Retinal pigment epithelial cell (primary cell): ENCODE data around the gene NUP210L.

Experiments
- DNase-seq: peaks from one replicate; pipeline ENCODE4 v3.0.0-alpha.2; 2010; ENCODE audit warnings: low read depth
- H3K4me3 ChIP-seq: 2 replicates; pipeline ENCODE4 v1.5.1; 2011; ENCODE audit warnings: mild to moderate bottlenecking, low read length, control low read depth, moderate library complexity
- TF ChIP-seq, protein P1 (sequence below): conservative IDR thresholded peaks from 2 replicates; pipeline ENCODE4 v1.5.1; 2011; ENCODE audit warnings: low read depth, low read length, control low read depth, inconsistent platforms

NUP210L gene

DNA sequence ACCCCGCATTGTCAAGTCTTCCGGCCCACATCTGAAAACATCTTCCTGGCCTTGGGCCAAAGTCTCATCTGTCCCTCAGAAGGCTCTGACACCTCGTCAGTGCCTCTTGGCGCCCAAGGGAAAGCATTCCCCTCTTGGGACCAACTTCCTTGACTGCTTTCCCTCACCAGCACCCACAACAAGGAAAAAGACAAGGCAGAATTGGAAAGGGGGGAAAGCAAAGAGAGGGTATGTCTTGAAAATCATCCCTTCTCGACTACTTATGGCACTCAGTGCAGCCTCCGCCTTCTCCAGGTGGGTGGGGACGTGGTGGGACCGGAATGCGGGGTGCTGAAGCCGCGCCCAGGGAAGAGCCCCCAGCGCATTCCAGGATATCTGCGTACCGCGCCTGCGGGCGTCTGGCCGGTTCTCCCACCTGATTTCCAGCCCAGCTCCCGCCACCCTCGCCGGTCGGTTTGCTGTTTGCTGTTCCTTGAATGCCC, 191.0 kb downstream of the NUP210L start:
- H3K4me3 ChIP-seq: peak overlapping the region; percentile 80
- no peak for DNase-seq
- TF ChIP-seq, protein P1, sequence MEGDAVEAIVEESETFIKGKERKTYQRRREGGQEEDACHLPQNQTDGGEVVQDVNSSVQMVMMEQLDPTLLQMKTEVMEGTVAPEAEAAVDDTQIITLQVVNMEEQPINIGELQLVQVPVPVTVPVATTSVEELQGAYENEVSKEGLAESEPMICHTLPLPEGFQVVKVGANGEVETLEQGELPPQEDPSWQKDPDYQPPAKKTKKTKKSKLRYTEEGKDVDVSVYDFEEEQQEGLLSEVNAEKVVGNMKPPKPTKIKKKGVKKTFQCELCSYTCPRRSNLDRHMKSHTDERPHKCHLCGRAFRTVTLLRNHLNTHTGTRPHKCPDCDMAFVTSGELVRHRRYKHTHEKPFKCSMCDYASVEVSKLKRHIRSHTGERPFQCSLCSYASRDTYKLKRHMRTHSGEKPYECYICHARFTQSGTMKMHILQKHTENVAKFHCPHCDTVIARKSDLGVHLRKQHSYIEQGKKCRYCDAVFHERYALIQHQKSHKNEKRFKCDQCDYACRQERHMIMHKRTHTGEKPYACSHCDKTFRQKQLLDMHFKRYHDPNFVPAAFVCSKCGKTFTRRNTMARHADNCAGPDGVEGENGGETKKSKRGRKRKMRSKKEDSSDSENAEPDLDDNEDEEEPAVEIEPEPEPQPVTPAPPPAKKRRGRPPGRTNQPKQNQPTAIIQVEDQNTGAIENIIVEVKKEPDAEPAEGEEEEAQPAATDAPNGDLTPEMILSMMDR: no peak

DNA sequence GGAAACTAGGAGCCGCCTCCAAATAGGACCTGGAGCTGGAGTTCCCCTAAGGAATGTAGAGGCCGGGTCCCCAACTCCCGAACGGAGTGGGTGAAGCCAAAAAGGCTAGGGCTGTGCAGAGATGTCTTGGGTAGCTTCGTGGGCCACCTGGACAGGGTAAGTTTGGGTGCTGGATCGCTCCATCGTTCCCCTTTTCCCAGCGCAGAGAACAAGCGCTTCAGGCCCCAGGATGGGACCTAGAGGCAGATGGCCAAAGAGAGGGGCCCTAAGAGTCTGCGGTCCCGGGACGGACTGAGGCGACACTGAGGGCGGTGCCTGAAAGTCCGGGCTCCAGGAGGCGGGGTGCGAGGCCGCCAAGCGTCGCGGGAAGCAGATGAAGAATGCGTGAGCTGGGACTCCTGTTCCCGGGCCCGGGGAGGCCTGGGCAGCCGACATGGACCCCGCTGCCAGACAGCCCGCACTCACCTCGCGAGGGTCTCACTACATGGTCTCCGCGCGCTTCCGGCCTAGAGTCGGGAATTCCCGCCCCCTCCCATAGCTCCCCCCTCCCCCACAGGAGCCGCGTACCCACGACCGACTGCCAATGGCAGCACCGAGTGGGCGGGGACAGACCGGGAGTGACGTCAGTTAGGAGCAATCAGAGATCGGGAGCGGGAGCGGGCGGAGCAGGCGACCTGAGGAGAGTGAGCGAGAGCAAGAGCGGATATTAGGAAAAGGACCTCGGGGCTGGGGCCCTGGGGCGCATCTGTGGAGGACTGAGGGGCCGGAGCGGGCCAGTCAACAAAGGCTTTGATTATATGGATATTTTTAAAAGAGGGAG, 191.6 kb downstream of the NUP210L start, which contains the start of gene SLC39A1:
Gene SLC39A1, minus strand, starts transcription at position 508 of the 820 bp plus-strand sequence. CDS start 822 bp downstream, outside the sequence.
- TF ChIP-seq, protein P1: no peak
- peak; percentile 86 for DNase-seq
- peak within 1 kb of the TSS; percentile 80 for H3K4me3 ChIP-seq

DNA sequence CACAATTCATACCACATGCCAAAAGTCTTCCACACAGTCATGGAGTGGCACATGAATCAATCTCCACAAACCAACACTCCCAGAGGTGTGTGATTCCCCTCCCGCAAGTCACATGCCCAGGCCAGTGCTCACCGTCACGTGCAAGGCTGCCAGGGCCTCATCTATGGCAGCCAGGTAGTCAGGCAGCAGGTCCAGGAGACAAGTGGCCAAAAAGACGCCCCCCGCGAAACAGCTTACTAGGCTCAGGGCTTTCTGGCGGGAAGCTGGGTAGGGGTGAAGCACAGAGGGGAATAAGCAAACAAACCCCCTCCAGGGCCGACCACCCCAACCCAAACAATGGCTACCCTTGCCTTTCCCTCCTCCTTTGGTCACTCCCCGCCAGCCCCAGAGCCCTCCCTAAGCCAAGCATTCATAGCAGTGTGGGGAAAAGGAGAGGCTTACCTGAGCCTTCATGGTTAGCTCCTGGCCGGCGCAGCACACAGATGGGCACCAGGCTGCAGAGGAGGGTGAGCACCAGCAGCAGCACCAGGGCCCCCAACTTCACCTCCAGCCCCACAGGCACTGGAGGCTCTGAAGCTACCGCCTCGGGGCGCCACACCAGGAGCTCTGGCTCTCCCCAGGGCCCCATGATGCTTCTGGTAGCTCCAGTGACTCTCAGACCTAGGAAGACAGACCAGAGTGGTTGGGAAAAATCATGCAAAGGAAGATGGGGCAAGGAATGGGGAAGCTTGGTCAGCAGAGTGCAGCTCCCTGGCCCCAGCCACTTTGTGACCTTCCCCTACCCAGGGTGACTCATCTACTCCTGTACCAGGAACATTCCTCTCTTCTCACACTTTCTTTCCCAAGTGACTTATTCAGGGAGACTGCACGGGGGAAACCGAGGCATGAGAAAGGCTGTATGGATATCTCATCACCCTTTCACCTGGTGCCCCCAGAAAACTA, 192.5 kb downstream of the NUP210L start:
- no peak for DNase-seq
- TF ChIP-seq, protein P1: no peak
- peak overlapping the region; percentile 80 for H3K4me3 ChIP-seq

DNA sequence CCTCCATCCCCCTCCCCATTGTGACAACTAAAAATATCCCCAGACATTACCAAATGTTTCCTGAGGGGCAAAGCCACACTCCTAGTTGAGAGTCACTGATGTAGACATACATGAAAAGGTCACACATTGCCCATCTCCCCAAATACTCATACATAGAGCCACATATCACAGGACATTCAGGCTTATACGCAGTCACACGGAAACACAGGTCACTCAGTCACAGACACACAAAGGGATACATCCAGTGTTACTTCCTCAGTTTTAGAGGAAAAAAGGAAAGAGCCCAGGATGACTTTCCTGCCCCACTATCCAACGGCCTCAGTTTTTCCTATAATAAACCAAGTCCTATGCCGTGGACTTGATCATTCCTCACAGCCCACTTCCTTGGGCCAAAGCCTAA, 193.5 kb downstream of the NUP210L start:
- TF ChIP-seq, protein P1: no peak
- no peak for DNase-seq
- H3K4me3 ChIP-seq: peak overlapping the region; percentile 80

DNA sequence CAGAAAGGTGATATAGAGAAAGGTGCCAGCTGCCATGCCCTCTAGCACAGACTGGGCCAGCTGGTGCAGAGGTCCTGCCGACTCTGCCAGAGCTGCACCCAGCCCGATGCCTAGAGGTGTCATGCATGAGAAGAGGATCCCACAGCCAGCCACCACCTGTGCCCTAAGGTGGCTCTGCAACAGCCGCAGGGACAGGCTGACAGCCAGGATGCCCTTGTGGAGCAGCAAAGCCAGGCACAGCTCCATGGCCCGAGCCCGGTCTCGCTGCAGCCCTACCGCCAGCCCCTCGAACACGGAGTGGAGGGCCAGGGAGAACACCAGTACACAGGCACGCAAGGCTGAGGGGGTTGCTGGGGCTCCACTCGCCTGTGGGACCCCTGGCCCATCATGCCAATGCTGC, 194.7 kb downstream of the NUP210L start:
- no peak for DNase-seq
- TF ChIP-seq, protein P1: no peak
- no peak overlapping the region for H3K4me3 ChIP-seq

DNA sequence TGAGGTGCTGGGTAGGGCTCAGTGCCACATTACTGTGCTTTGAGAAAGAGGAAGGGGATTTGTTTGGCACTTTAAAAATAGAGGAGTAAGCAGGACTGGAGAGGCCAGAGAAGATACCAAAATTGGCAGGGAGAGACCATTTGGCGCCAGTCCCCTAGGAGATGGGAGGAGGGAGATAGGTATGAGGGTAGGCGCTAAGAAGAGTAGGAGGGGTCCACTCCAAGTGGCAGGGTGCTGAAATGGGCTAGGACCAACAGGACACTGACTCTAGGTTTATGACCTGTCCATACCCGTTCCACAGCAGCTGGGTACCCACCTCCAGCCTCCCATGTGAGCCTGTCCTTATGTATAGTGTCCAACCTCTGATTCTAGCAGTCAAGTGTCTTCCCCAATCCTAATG, 195.4 kb downstream of the NUP210L start:
- DNase-seq: no peak
- TF ChIP-seq, protein P1: no peak
- H3K4me3 ChIP-seq: no peak overlapping the region
